ENCODE results near the gene PRODH. TPM values are rescaled to one million over a fixed set of nuclear protein-coding genes. Genes with fewer than 3 reads are reported as not detected.
"Not testable (repeated sequence)": the region's sequence is repeated elsewhere in the genome, so short reads cannot be mapped to it uniquely, and the experiment has no call there.

Gene PRODH
- polyA plus RNA-seq, 1 of the 3 experiments (the other 2 are of a cell fraction) = 0.03 TPM

- H3F3A ChIP-seq (replicated peaks; ENCODE audit: insufficient read depth); POLR2A ChIA-PET; H3K4me2 ChIP-seq; H3K27me3 ChIP-seq (ENCODE audit: insufficient read depth); H3K9me3 ChIP-seq; H3K9ac ChIP-seq; H3K79me2 ChIP-seq (ENCODE audit: insufficient read depth); H3K9me2 ChIP-seq; H3K4me1 ChIP-seq (ENCODE audit: control insufficient read depth in 1 of 2, insufficient read depth in 2 of 2, low read depth in 1 of 2, low read length in 1 of 2); H4K20me1 ChIP-seq (ENCODE audit: insufficient read depth); H3K36me3 ChIP-seq (replicated peaks in 1 of 2; ENCODE audit: control insufficient read depth in 1 of 2, insufficient read depth in 2 of 2, low read length in 1 of 2); H3K27ac ChIP-seq (ENCODE audit: low read depth in 2 of 2, low read length in 1 of 2); DNase-seq; H2AFZ ChIP-seq (ENCODE audit: low read depth); H3K4me3 ChIP-seq (ENCODE audit: low read depth in 2 of 2, low read length in 1 of 2): not testable (repeated sequence)
- 50% methylated on average over 2 of the region's 18 CpGs for WGBS (ENCODE audit: low lambda C conversion rate)
- CTCF ChIA-PET = interaction anchor here (1.2 to 1.4 kb wide), 2 partner anchors 187 to 520 kb away, joined by 3 read pairs; partner anchors contain the start of gene ESS2
Measured at GRCh38 chr22:18957621-18958320, 21.7 kb upstream of the PRODH start.

GRCh38 chr22:18956956-18957355, 20.9 kb upstream of the PRODH start:
- H3K4me1 ChIP-seq (ENCODE audit: control insufficient read depth in 1 of 2, insufficient read depth in 2 of 2, low read depth in 1 of 2, low read length in 1 of 2); H3F3A ChIP-seq (replicated peaks; ENCODE audit: insufficient read depth); H3K27ac ChIP-seq (ENCODE audit: low read depth in 2 of 2, low read length in 1 of 2); H3K36me3 ChIP-seq (replicated peaks in 1 of 2; ENCODE audit: control insufficient read depth in 1 of 2, insufficient read depth in 2 of 2, low read length in 1 of 2); DNase-seq; POLR2A ChIA-PET; H3K9ac ChIP-seq; H4K20me1 ChIP-seq (ENCODE audit: insufficient read depth); H3K4me2 ChIP-seq; H2AFZ ChIP-seq (ENCODE audit: low read depth); H3K79me2 ChIP-seq (ENCODE audit: insufficient read depth); H3K4me3 ChIP-seq (ENCODE audit: low read depth in 2 of 2, low read length in 1 of 2); H3K9me2 ChIP-seq; H3K9me3 ChIP-seq; H3K27me3 ChIP-seq (ENCODE audit: insufficient read depth): not testable (repeated sequence)
- CTCF ChIA-PET = interaction anchor here (1.4 to 2.6 kb wide), 2 partner anchors 128 to 188 kb away, joined by 3 to 9 read pairs; partner anchors contain the start of gene ESS2
- 83% methylated on average over 13 of the region's 15 CpGs for WGBS (ENCODE audit: low lambda C conversion rate)

DNA sequence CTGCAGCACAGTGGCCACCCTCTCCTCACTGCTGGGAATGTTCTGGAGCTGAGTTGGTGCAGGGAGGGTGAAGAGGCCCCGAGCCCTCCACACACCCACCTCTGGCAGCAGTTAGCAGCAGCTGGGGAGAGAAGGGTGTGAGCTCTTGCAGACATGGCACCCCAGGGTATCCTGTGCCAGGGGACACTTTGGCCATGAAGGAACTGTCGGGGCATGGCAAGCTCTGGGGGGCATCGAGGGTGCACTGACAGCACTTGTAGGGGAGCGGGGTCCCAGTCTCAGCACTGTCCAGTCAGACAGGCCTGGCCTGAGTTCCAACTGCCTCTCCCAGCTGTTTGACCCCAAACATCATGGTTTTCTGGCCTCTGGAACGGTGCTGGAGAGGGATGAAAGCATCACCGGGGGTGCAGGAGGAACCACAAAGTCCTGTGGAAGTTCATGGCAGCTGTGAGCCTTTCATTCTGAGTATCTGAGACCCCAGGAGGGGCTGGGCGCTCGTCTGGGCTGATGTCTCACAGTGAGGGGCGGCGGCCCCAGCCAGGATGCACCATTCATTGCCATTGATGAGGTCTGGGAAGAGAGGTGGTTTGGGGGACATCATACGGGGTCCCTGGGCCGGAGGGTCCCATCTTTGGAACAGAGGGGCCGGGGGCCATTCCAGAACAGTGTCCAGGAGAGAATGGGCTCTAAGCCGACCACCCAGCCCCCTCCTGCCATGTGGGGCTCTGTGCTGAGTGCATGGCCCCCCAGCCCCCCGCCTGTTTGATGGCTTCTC, 20.2 kb upstream of the PRODH start:
- H3K9me3 ChIP-seq; DNase-seq; H2AFZ ChIP-seq (ENCODE audit: low read depth); H3K4me3 ChIP-seq (ENCODE audit: low read depth in 2 of 2, low read length in 1 of 2); H3K27me3 ChIP-seq (ENCODE audit: insufficient read depth); H3K36me3 ChIP-seq (replicated peaks in 1 of 2; ENCODE audit: control insufficient read depth in 1 of 2, insufficient read depth in 2 of 2, low read length in 1 of 2); H3K4me2 ChIP-seq; H3K79me2 ChIP-seq (ENCODE audit: insufficient read depth); H4K20me1 ChIP-seq (ENCODE audit: insufficient read depth); POLR2A ChIA-PET; H3K9ac ChIP-seq; H3K4me1 ChIP-seq (ENCODE audit: control insufficient read depth in 1 of 2, insufficient read depth in 2 of 2, low read depth in 1 of 2, low read length in 1 of 2); H3K27ac ChIP-seq (ENCODE audit: low read depth in 2 of 2, low read length in 1 of 2); H3K9me2 ChIP-seq; H3F3A ChIP-seq (replicated peaks; ENCODE audit: insufficient read depth): not testable (repeated sequence)
- WGBS (ENCODE audit: low lambda C conversion rate) = 42% methylated on average over 8 of the region's 15 CpGs
- CTCF ChIA-PET = interaction anchor here (1.0 to 2.6 kb wide), 3 partner anchors 129 to 674 kb away, joined by 3 to 9 read pairs (median 3); no protein-coding TSS in a partner anchor

DNA sequence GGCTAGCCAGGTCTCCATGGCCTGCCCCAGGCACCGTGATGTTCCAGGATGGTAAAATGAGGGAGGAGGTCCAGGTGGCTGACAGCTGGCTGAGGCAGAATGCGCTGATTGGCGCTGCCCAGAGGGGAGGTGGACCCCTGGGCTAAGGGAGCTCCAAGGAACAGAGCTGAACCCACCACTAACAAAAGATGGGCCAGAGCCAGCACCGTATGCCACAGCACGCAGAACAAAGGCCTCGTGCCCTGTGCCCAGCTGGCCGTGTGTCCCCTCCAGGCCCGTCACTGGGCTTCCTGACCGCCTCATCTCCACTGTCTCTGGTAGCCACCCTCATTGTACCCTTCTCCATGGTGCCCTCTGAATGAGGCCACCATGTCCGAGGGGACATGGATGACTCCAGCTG, 19.6 kb upstream of the PRODH start:
- ChIA-PET CTCF (interaction anchor here (0.6 to 2.6 kb wide), 5 partner anchors 129 to 674 kb away, joined by 3 to 9 read pairs (median 3); no protein-coding TSS in a partner anchor), POLR2A (no interaction called here)
- Histone ChIP-seq H3K4me2 (no peak overlapping the region), H3K9me3 (no peaks in the 10 kb centered on the region), H3K36me3 (replicated peaks in 1 of 2; ENCODE audit: control insufficient read depth in 1 of 2, insufficient read depth in 2 of 2, low read length in 1 of 2) (no peaks in the 10 kb centered on the region), H3K79me2 (ENCODE audit: insufficient read depth) (no peaks in the 10 kb centered on the region), H3K9ac (no peak overlapping the region), H2AFZ (ENCODE audit: low read depth) (no peak overlapping the region), H3F3A (replicated peaks; ENCODE audit: insufficient read depth) (no peaks in the 10 kb centered on the region), H3K27ac (ENCODE audit: low read depth in 2 of 2, low read length in 1 of 2) (no peak overlapping the region), H3K27me3 (ENCODE audit: insufficient read depth) (no peaks in the 10 kb centered on the region), H3K4me1 (ENCODE audit: control insufficient read depth in 1 of 2, insufficient read depth in 2 of 2, low read depth in 1 of 2, low read length in 1 of 2) (peaks cover 0 to 6% of the 10 kb centered on the region in 2 experiments; a peak in 1 of 4 replicates), H4K20me1 (ENCODE audit: insufficient read depth) (no peaks in the 10 kb centered on the region), H3K9me2 (no peaks in the 10 kb centered on the region), H3K4me3 (ENCODE audit: low read depth in 2 of 2, low read length in 1 of 2) (no peak overlapping the region)
- no peak for DNase-seq
- 74% methylated on average over 3 of the region's 10 CpGs for WGBS (ENCODE audit: low lambda C conversion rate)
- TF ChIP-seq EZH2phosphoT487 (IDR thresholded peaks at IDR 0.05; ENCODE audit: borderline replicate concordance, low read depth) (no peak), MEF2A (IDR thresholded peaks at IDR 0.05; ENCODE audit: borderline replicate concordance, low read depth) (no peak), POLR2AphosphoS5 (IDR thresholded peaks at IDR 0.05; ENCODE audit: low read depth, low read length) (no peak), TCF12 (IDR thresholded peaks at IDR 0.05) (no peak), FOXJ3 (CRISPR knock-in tag; IDR thresholded peaks at IDR 0.05) (no peak), NRF1 (IDR thresholded peaks at IDR 0.05; ENCODE audit: low read depth, low read length) (no peak), EP300 (IDR thresholded peaks at IDR 0.05; ENCODE audit: borderline replicate concordance in 1 of 2, low read depth in 1 of 2, low read length in 1 of 2) (no peak), NFIC (IDR thresholded peaks at IDR 0.05; ENCODE audit: borderline replicate concordance) (no peak), GABPA (IDR thresholded peaks at IDR 0.05; ENCODE audit: low read depth) (no peak), USF2 (IDR thresholded peaks at IDR 0.05; ENCODE audit: borderline replicate concordance, low read depth, low read length) (no peak), RXRA (IDR thresholded peaks at IDR 0.05; ENCODE audit: borderline replicate concordance, low read depth) (no peak)
- TF ChIP-seq, protein P1, sequence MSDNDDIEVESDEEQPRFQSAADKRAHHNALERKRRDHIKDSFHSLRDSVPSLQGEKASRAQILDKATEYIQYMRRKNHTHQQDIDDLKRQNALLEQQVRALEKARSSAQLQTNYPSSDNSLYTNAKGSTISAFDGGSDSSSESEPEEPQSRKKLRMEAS (IDR thresholded peaks at IDR 0.05; ENCODE audit: low read depth) = no peak
